GM12878 (cell line): ENCODE results near the gene RPL37. TPM values are rescaled to one million over a fixed set of nuclear protein-coding genes. Genes with fewer than 3 reads are reported as not detected.

Source experiments
- ATAC-seq: fragments of 200-7000 bp; cut with Tn5 transposase; 3 replicates; pipeline ENCODE4 v1.9.1; 2020; ENCODE audit warnings: mild to moderate bottlenecking, moderate library complexity
- BruUV-seq: library from RNA; stranded (reverse); fragments of 400-500 nt; replicated peaks from 2 replicates; lab custom pipeline; 2021; lab: Mats Ljungman, UMichigan
- CTCF ChIA-PET: fragments of 300-600 bp; sonication (Branson Sonifier 250); formaldehyde crosslinking; extraction: SDS; loops from one replicate; lab custom pipeline; 2021; ENCODE audit warnings: inconsistent platforms; lab: Yijun Ruan, JAX
- POLR2A ChIA-PET: fragments of 350-600 bp; formaldehyde crosslinking; extraction: SDS; loops from one replicate; lab custom pipeline; 2021; ENCODE audit warnings: inconsistent platforms; lab: Charles Lee
- RAD21 ChIA-PET: fragments of 300-600 bp; sonication (Branson Sonifier 250); formaldehyde crosslinking; loops from one replicate; lab custom pipeline; 2023; ENCODE audit warnings: antibody characterized with exemption; ENCODE audit not compliant: unreplicated experiment; lab: Charles Lee
- SMC1A ChIA-PET: fragments of 300-600 bp; sonication (Branson Sonifier 250); formaldehyde crosslinking; loops from one replicate; lab custom pipeline; 2023; ENCODE audit not compliant: unreplicated experiment, uncharacterized antibody; lab: Charles Lee
- DNase-seq: peaks from one replicate; pipeline ENCODE4 v3.0.0-alpha.2; 2011; ENCODE audit warnings: low read depth, low spot score
- FAIRE-seq: peaks from 3 replicates; lab custom pipeline; 2011; peaks lifted over from hg19 to GRCh38; lab: Jason Lieb, UNC
- H2AFZ ChIP-seq: 2 replicates; pipeline ENCODE4 v1.6.0; 2011; ENCODE audit warnings: low read depth, low read length, control low read depth; ENCODE audit not compliant: control insufficient read depth
- H3K27ac ChIP-seq: 2 replicates; pipeline ENCODE4 v1.5.1; 2011; ENCODE audit warnings: control low read depth; ENCODE audit not compliant: control insufficient read depth, insufficient read depth
- H3K27me3 ChIP-seq, 2 experiments: replicated peaks in 1 of 2; 2 replicates each; pipeline versions ENCODE4 v1.6.0 to v1.6.1; 2011; ENCODE audit warnings: low read length in 1 of 2; ENCODE audit not compliant: control insufficient read depth in 2 of 2, insufficient read depth in 2 of 2
- H3K36me3 ChIP-seq, 2 experiments: 2 replicates each; pipeline ENCODE4 v1.5.1; 2011; ENCODE audit warnings: low read length in 1 of 2; ENCODE audit not compliant: control insufficient read depth in 2 of 2, insufficient read depth in 2 of 2
- H3K4me1 ChIP-seq: 2 replicates; pipeline ENCODE4 v1.6.1; 2011; ENCODE audit warnings: mild to moderate bottlenecking, low read length, moderate library complexity, mixed read lengths; ENCODE audit not compliant: control insufficient read depth, insufficient read depth
- H3K4me2 ChIP-seq: 2 replicates; pipeline ENCODE4 v1.6.0; 2011; ENCODE audit warnings: control low read depth; ENCODE audit not compliant: control insufficient read depth, insufficient read depth
- H3K4me3 ChIP-seq: fragments of 200-600 bp; sonication (generic); 2 replicates; pipeline ENCODE4 v1.5.1; 2016
- H3K79me2 ChIP-seq: 2 replicates; pipeline ENCODE4 v1.6.0; 2011; ENCODE audit warnings: low read length; ENCODE audit not compliant: control insufficient read depth, insufficient read depth
- H3K9ac ChIP-seq: 2 replicates; pipeline ENCODE4 v1.8.0; 2011; ENCODE audit warnings: low read length, control low read depth, mixed read lengths; ENCODE audit not compliant: control insufficient read depth, insufficient read depth
- H3K9me3 ChIP-seq: replicated peaks from 3 replicates; pipeline ENCODE4 v1.5.1; 2011; ENCODE audit warnings: mild to moderate bottlenecking, low read length; ENCODE audit not compliant: control insufficient read depth, insufficient read depth
- H4K20me1 ChIP-seq: 2 replicates; pipeline ENCODE4 v1.6.0; 2011; ENCODE audit not compliant: control insufficient read depth, insufficient read depth
- IRF4 ChIP-seq: IDR thresholded peaks from 2 replicates; pipeline ENCODE4 v1.6.1; 2011; ENCODE audit warnings: low read depth, low read length
- MEF2B ChIP-seq: fragments of 450-650 bp; IDR thresholded peaks from 2 replicates; pipeline ENCODE4 v1.6.1; 2018; ENCODE audit warnings: mild to moderate bottlenecking, moderate library complexity; ENCODE audit not compliant: partially characterized antibody, poor library complexity, severe bottlenecking
- MTA3 ChIP-seq: IDR thresholded peaks from 2 replicates; pipeline ENCODE4 v1.6.1; 2012; ENCODE audit warnings: low read length, inconsistent platforms, borderline replicate concordance
- POLR2A ChIP-seq: IDR thresholded peaks from 2 replicates; pipeline ENCODE4 v1.6.1; 2011; ENCODE audit warnings: low read depth, mild to moderate bottlenecking, low read length
- STAT3 ChIP-seq: IDR thresholded peaks from 2 replicates; pipeline ENCODE4 v1.6.1; 2011; ENCODE audit warnings: low read depth, low read length, improper control_type of control experiment
- whole genome bisulfite sequencing: methylation state at CpG from one replicate; pipeline ENCODE4 v1.1.6; 2016; ENCODE audit warnings: low lambda C conversion rate; ENCODE audit not compliant: insufficient replicate concordance, insufficient coverage; ENCODE audit errors: missing lambda C conversion rate; 5-methylcytosine and 5-hydroxymethylcytosine counted together
- in situ Hi-C: fragments of 300-500 bp; cut with MboI; formaldehyde crosslinking; loops from 9 replicates; pipeline ENCODE4 v1.14.3; 2018; ENCODE audit warnings: mixed read lengths
- intact Hi-C: fragments of 100-400 bp; cut with micrococcal nuclease; formaldehyde crosslinking; loops from one replicate; pipeline ENCODE4 v1.14.2; 2022; ENCODE audit not compliant: unreplicated experiment
- polyA plus RNA-seq, 11 experiments: library from polyadenylated mRNA; depleted of rRNA in 4 of 11; unstranded in 6 of 11; stranded (reverse) in 5 of 11; fragments of >200 nt; fragmentation: Nextera tagmentation in 4 of 11; fragmentation: Illumina TruSeq in 1 of 11; extraction: Ambion mirVana in 4 of 11; extraction: Trizol in 1 of 11; gene quantifications; 1 replicate in 1 of 11; 2 replicates in 10 of 11; pipeline versions ENCODE4 v1.2.1 to v1.2.3, GENCODE V29; 2011 to 2016; ENCODE audit warnings: inconsistent platforms in 2 of 11, missing spikeins in 2 of 11, low read depth in 1 of 11
- total RNA-seq, 4 experiments: library from RNA; depleted of rRNA in 3 of 4; stranded (reverse); fragments of >200 nt in 3 of 4; fragmentation: Illumina TruSeq in 1 of 4; extraction: Trizol in 1 of 4; gene quantifications; 2 replicates each; pipeline versions ENCODE4 v1.2.1 to v1.2.3, GENCODE V29; 2013 to 2021
- TF ChIP-seq, protein P1 (sequence below): fragments of 450-650 bp; IDR thresholded peaks from 2 replicates; pipeline ENCODE4 v1.6.1; 2018; ENCODE audit warnings: mild to moderate bottlenecking, low read depth, moderate library complexity; ENCODE audit not compliant: partially characterized antibody

RPL37 gene
- total and polyA plus RNA-seq, 10 of the 15 experiments (the other 5 are each of a cell fraction or from before 2014, with no cell fraction given): 1,697 to 6,216 (median 3,013) TPM

GRCh38 chr5:40780199-40780598, 54.8 kb downstream of the RPL37 start (continued):
- TF ChIP-seq, protein P1, sequence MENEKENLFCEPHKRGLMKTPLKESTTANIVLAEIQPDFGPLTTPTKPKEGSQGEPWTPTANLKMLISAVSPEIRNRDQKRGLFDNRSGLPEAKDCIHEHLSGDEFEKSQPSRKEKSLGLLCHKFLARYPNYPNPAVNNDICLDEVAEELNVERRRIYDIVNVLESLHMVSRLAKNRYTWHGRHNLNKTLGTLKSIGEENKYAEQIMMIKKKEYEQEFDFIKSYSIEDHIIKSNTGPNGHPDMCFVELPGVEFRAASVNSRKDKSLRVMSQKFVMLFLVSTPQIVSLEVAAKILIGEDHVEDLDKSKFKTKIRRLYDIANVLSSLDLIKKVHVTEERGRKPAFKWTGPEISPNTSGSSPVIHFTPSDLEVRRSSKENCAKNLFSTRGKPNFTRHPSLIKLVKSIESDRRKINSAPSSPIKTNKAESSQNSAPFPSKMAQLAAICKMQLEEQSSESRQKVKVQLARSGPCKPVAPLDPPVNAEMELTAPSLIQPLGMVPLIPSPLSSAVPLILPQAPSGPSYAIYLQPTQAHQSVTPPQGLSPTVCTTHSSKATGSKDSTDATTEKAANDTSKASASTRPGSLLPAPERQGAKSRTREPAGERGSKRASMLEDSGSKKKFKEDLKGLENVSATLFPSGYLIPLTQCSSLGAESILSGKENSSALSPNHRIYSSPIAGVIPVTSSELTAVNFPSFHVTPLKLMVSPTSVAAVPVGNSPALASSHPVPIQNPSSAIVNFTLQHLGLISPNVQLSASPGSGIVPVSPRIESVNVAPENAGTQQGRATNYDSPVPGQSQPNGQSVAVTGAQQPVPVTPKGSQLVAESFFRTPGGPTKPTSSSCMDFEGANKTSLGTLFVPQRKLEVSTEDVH: no peak

DNA sequence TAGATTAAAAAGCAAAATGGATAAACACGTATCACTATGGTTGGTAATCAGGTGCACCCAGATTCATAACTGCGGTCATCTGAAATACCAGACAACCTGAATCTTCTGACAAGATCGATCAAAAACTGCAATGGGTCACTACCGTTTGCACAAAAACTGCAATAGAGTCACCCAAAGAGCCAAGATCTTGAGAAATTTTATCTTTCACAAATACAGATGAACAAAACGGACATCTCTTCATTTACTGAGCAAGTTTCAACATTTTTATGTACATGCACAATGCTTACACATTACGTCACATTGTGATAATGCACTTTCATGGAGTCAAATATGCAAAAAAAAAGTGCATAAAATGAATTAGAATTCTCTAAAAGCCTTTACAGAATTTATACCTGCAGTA, 55.5 kb downstream of the RPL37 start:
- no peaks in the 10 kb centered on the region for H4K20me1 ChIP-seq
- BruUV-seq: no TSS peak
- peaks cover 0 to 1% of the 10 kb centered on the region in 2 experiments; a peak in 2 of 4 replicates for H3K36me3 ChIP-seq
- H3K79me2 ChIP-seq: peaks cover 19% of the 10 kb centered on the region
- ChIA-PET POLR2A (no interaction called here), SMC1A (no interaction called here), RAD21 (no interaction called here), CTCF (no interaction called here)
- no peak overlapping the region for H3K4me2 ChIP-seq
- H3K4me3 ChIP-seq: no peak overlapping the region
- H3K27ac ChIP-seq: no peak overlapping the region
- in situ Hi-C loops: no loop called here
- no peak for FAIRE-seq
- WGBS: 95% methylated on average over 6 of the region's 6 CpGs
- no peaks in the 10 kb centered on the region for H3K27me3 ChIP-seq
- intact Hi-C loops: no loop called here
- no peak overlapping the region for H3K9ac ChIP-seq
- TF ChIP-seq STAT3 (no peak), IRF4 (no peak), MTA3 (no peak), MEF2B (no peak), POLR2A (no peak)
- ATAC-seq: no peak
- H3K4me1 ChIP-seq: no peaks in the 10 kb centered on the region; the same call in 1 of the 2 replicates
- H2AFZ ChIP-seq: no peak overlapping the region
- DNase-seq: no peak
- no peaks in the 10 kb centered on the region for H3K9me3 ChIP-seq
